ENCODE measurements around the gene SLC16A10. TPM values are rescaled to one million over a fixed set of nuclear protein-coding genes. Genes with fewer than 3 reads are reported as not detected.

SLC16A10 gene
- total RNA-seq, result 1 to 10 TPM; 2.5 to 9.5 (median 9.3) TPM

GRCh38 chr6:111087106-111087835 is at the start of gene SLC16A10:
TSS of gene SLC16A10 (plus strand) at chr6:111087503. CDS start at chr6:111087753, 250 bp downstream.
- Histone ChIP-seq H3K27me3 (no peaks in the 10 kb centered on the region), H3K9me3 (no peaks in the 10 kb centered on the region), H3K4me3 (peak within 1 kb of the TSS; percentile 49 to 75 (median 74)), H3K27ac (peak within 1 kb of the TSS in 1 of 4 donors; percentile 52), H3K4me1 (peaks cover 0 to 5% (median 0%) of the 10 kb centered on the region in 4 donors), H3K36me3 (no peaks in the 10 kb centered on the region)
- peak; percentile 56 to 81 (median 73) for DNase-seq
- TF ChIP-seq POLR2A (IDR thresholded peaks at IDR 0.05), result peak in 1 of 2 donors; percentile 17
- TF ChIP-seq, protein P1, sequence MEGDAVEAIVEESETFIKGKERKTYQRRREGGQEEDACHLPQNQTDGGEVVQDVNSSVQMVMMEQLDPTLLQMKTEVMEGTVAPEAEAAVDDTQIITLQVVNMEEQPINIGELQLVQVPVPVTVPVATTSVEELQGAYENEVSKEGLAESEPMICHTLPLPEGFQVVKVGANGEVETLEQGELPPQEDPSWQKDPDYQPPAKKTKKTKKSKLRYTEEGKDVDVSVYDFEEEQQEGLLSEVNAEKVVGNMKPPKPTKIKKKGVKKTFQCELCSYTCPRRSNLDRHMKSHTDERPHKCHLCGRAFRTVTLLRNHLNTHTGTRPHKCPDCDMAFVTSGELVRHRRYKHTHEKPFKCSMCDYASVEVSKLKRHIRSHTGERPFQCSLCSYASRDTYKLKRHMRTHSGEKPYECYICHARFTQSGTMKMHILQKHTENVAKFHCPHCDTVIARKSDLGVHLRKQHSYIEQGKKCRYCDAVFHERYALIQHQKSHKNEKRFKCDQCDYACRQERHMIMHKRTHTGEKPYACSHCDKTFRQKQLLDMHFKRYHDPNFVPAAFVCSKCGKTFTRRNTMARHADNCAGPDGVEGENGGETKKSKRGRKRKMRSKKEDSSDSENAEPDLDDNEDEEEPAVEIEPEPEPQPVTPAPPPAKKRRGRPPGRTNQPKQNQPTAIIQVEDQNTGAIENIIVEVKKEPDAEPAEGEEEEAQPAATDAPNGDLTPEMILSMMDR (IDR thresholded peaks at IDR 0.05), result no peak

DNA sequence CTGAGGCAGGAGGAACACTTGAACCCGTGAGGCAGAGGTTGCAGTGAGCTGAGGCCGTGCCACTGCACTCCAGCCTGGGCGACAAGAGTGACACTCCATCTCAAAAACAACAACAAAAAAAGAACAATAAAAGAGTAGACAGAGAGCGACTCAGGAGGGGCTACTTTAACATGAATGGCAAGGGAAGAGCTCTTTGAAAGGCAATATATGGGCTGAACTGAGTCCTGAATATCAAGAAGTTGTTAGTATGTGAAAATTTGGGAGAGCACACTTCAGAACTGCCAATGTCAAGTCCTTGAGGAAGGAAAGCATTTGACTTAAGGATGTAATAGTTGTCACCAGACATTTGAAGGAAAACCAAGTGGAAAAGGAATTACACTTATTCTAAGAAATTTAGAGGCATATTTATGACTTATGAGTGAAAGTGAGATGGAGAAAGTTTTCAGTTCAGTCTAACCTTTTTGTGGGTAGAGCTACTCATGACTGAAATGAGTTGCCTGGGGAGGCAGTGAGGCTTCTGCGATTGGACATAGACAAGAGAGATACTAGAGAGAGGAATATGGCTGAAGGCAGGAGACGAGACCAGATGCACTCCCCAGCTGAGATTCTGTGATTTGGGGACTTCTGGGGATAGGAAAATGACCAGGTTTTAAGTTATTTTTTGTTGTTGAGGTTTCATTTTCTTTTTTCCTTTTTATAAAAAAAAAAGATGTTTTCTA is 48.6 kb upstream of the SLC16A10 start:
- Histone ChIP-seq H3K36me3 (no peaks in the 10 kb centered on the region), H3K27ac (no peak overlapping the region), H3K4me1 (no peaks in the 10 kb centered on the region), H3K4me3 (no peak overlapping the region), H3K27me3 (no peaks in the 10 kb centered on the region), H3K9me3 (no peaks in the 10 kb centered on the region)
- DNase-seq, result no peak
- TF ChIP-seq, protein P1 (IDR thresholded peaks at IDR 0.05), result no peak
- TF ChIP-seq POLR2A (IDR thresholded peaks at IDR 0.05), result no peak

DNA sequence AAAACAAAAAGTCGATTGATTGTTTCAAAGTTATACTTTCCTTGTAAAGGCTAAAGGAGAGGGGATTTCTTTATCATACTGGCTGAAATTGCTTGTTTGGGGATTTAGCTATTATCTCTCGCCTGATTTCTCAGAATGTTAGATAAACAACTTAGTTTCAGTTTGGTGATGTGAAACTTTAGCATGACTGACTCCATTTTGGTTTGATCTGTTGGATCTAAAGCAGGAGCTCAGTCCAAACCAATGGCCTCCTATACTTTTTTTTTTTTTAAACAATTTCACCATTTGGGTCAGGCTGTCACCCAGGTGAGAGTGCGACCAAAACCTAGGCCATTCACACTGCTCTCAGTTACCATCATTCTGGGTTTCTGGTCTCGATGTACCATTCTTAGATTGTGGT is 45.4 kb upstream of the SLC16A10 start:
- Histone ChIP-seq H3K36me3 (no peaks in the 10 kb centered on the region), H3K27ac (no peak overlapping the region), H3K9me3 (no peaks in the 10 kb centered on the region), H3K4me1 (no peaks in the 10 kb centered on the region), H3K4me3 (no peak overlapping the region), H3K27me3 (no peaks in the 10 kb centered on the region)
- no peak for DNase-seq
- TF ChIP-seq, protein P1 (IDR thresholded peaks at IDR 0.05), result no peak
- TF ChIP-seq POLR2A (IDR thresholded peaks at IDR 0.05), result no peak

DNA sequence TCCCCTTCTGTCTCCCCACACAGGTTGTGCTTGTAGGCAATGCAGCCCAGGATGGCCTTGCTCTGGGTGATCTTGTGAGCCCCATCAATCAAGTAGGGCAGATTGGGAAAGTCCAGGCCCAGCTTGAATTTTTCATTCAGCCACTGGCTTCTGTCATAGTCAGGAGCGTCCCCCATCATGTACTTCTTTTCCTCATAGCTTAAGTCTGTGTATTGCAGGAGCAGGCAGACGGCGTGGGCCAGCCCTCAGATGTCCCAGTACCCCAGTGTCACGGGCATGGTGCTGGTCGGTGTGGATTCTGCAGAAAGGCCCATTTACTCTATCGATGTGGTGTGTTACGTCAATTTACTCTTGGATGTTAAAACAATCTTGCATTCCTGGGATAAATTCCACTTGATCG is 40.1 kb upstream of the SLC16A10 start:
- H3K27ac ChIP-seq, result no peak overlapping the region
- no peak for TF ChIP-seq POLR2A (IDR thresholded peaks at IDR 0.05)
- TF ChIP-seq, protein P1 (IDR thresholded peaks at IDR 0.05), result no peak
- no peaks in the 10 kb centered on the region for H3K4me1 ChIP-seq
- DNase-seq, result no peak
- H3K36me3 ChIP-seq, result no peaks in the 10 kb centered on the region
- H3K9me3 ChIP-seq, result no peaks in the 10 kb centered on the region
- H3K4me3 ChIP-seq, result no peak overlapping the region
- no peaks in the 10 kb centered on the region for H3K27me3 ChIP-seq

DNA sequence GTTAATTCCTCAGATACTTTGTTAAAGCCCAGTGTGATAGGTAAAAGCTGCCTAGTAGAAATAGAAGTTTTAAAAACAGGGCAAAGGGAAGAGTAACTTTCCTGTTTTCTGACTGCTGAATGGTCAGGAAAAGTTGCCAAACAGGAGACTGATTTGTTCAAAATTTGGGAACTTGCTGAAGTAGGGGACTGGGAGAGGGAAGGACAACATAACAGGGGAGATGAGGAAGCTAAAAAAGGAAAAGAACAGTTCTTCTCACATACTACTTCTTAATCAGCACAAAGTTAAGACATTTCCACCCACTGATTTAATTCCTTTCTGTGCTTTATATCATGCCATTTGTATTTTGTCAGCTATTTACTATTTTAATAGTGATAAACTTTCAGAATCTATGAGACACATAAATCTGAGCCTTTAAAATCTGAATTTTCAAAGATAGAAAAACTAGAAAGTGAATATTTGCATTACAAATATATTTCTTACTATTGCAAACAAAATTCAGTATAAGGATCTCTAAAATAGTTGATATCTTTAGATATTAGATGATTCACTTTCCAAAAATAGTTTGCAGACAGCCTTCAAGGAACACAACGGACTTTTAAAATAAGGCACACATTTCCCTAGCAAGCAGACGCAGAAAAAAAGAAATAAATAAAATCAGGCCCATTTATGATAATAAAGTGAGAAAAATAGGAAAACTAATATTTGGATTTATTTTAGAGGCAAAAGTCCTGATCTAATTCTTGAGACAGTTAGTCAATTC is 36.9 kb upstream of the SLC16A10 start:
- H3K4me3 ChIP-seq, result no peak overlapping the region
- H3K27ac ChIP-seq, result no peak overlapping the region
- no peak for DNase-seq
- TF ChIP-seq, protein P1 (IDR thresholded peaks at IDR 0.05), result no peak
- TF ChIP-seq POLR2A (IDR thresholded peaks at IDR 0.05), result no peak
- H3K4me1 ChIP-seq, result no peaks in the 10 kb centered on the region
- no peaks in the 10 kb centered on the region for H3K36me3 ChIP-seq
- no peaks in the 10 kb centered on the region for H3K27me3 ChIP-seq
- no peaks in the 10 kb centered on the region for H3K9me3 ChIP-seq

Measured in Peyer's patch (tissue), 4 donors.